Neuron (in vitro differentiated cells): ENCODE data around the gene KLHDC7B.

Experiments
- H2AFZ ChIP-seq: one replicate; pipeline ENCODE4 v1.6.1; 2013; ENCODE audit warnings: low read depth, mild to moderate bottlenecking, inconsistent platforms, low read length, moderate library complexity
- H3K27me3 ChIP-seq: one replicate; pipeline ENCODE4 v1.6.1; 2013; ENCODE audit warnings: low read length; ENCODE audit not compliant: insufficient read depth
- H3K36me3 ChIP-seq: one replicate; pipeline ENCODE4 v1.6.1; 2013; ENCODE audit warnings: low read length; ENCODE audit not compliant: insufficient read depth
- H3K4me1 ChIP-seq: one replicate; pipeline ENCODE4 v1.6.1; 2013; ENCODE audit warnings: low read length; ENCODE audit not compliant: insufficient read depth
- H3K4me3 ChIP-seq: 2 replicates; pipeline ENCODE4 v1.5.1; 2013; ENCODE audit warnings: mild to moderate bottlenecking, low read length, moderate library complexity
- H3K9me3 ChIP-seq: one replicate; pipeline ENCODE4 v1.6.1; 2013; ENCODE audit warnings: low read length

KLHDC7B gene

DNA sequence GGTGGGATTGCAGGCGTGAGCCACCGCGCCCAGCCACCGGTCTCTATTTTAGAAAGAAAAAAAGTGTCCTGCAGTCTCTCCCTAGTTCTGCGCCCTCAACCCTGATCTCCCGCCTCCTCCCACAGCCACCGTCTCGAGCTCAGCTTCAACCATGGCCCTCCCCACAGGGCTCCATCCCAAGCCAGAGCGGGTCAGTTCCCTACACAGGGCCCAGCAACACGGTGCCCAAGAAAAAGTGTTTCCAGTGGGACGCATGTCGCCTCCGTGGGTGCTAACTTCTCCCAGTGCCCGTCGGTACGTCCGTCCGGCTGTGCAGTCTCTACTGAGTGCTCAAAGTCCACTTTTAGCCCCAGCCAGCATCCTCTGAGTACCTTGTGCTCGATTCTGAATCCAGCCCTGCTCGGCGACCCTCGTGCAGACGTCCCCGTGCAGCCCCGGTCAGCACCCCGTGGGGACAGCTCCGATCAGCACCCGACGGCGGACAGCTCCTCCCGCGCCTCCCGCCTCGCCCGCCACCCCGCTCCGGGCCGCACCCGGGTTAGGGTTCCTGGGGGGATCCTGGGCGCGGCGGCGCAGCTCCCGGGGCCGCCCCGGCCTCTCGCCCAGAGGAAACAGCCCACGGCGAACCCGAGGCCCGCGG, 54.2 kb downstream of the KLHDC7B start:
- Histone ChIP-seq H2AFZ (peak overlapping the region; percentile 23), H3K4me1 (peaks cover 15% of the 10 kb centered on the region), H3K36me3 (peaks cover 17% of the 10 kb centered on the region), H3K4me3 (peak overlapping the region; percentile 65), H3K9me3 (no peaks in the 10 kb centered on the region), H3K27me3 (no peaks in the 10 kb centered on the region)

DNA sequence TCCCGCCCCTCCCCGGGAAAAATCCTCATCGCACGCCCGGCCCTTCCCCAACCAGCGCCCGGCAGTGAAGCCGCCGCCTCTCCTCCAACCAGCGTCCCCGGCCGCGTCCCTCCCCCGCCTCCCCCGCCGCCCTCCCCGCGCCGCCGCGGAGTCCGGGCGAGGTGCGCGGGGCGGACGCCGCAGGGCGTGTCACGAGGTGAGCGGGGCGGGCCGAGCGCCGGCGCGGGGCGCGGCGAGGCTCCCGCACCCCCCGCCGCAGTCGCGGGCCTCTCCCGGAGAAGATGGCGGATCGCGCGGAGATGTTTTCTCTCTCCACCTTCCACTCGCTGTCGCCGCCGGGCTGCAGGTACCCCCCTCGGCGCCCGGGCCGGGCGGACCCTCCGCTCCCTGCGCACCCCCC, 54.8 kb downstream of the KLHDC7B start, which contains the start of gene MAPK8IP2:
Gene MAPK8IP2, plus strand, starts transcription at position 256 of the 400 bp plus-strand sequence. Its CDS starts 26 bp downstream, at position 282.
- Histone ChIP-seq H3K36me3 (peaks cover 23% of the 10 kb centered on the region), H3K9me3 (no peaks in the 10 kb centered on the region), H3K27me3 (no peaks in the 10 kb centered on the region), H2AFZ (peak within 1 kb of the TSS; percentile 23), H3K4me3 (peak within 1 kb of the TSS; percentile 65), H3K4me1 (peaks cover 15% of the 10 kb centered on the region)
